ENCODE measurements around the gene MTHFD1L.

Gene MTHFD1L

DNA sequence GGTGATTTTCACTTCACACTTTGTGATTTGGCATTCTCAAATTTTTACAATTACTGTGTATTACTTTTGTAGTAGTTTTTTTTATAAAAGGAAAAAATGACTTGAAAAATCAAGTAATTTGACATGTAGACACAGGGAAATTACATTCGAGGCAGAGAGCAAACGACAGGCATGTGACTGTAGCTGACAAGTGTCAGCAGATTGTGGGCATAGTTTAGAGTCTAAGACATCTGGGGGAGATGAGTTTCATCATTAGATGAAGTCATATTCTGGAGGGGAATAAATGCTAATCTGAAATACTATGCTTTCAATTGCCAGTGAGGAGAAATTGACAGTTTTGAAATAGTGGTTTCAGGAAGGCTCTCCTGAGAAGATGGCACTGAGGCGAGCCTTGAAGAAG, 126.0 kb downstream of the MTHFD1L start:
- no peak for DNase-seq (ENCODE audit: low read depth)

DNA sequence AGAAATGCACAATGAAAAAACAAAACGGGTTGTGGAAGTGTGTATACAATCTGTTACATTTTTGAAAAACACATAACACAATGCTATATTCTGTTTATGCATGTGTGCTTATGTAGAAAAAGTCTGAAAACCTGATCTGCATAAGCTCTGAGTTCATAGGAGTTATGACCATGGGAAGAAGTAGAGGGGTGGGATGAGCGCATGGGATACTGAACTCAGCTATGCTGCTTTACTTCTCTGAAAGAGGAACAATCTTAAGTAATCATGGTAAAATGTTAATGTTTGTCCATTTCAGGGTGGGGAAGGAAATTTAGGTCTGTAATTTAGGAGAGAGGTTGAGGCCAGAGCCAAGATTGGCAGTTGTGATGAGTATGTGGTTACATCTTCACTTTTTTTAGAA, 126.8 kb downstream of the MTHFD1L start:
- no peak for DNase-seq (ENCODE audit: low read depth)

GRCh38 chr6:150992703-150993102, 127.2 kb downstream of the MTHFD1L start:
- DNase-seq (ENCODE audit: low read depth), result no peak

DNA sequence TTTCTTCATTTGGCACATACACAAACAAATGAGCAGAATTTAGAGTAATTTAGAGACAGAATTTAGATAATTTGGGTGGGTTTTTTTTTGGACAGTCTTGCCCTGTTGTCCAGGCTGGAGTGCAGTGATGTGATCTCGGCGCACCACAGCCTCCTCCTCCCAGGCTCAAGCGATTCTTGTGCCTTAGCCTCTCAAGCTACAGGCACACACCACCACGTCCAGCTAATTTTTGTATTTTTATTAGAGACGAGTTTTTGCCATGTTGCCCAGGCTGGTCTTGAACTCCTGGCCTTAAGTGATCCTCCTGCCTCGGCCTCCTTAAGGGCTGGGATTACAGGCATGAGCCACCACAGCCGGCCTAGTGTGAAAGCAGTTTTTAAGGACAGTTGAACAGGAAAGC, 127.8 kb downstream of the MTHFD1L start:
- no peak for DNase-seq (ENCODE audit: low read depth)

GRCh38 chr6:150994026-150994425, 128.5 kb downstream of the MTHFD1L start:
- DNase-seq (ENCODE audit: low read depth), result no peak

DNA sequence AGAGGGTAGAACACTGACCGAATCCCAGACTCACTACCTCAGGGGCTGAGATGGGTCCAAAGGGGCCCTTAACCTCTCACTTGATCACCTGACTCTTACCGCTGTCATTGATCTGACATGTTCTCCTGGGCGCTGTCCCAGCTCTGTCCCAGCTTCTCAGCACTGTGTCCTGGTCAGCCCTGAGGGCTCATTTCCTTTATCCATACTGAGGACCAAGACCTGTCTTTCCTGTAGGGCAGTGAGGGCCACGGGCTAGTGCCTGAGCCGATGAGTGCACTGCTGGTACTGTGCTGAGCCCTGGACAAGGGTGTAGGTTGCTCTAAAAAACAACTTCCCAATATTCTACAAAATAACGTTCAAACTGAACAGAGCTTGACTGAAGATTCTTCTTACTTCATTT, 131.5 kb downstream of the MTHFD1L start:
- DNase-seq (ENCODE audit: low read depth), result no peak

DNA sequence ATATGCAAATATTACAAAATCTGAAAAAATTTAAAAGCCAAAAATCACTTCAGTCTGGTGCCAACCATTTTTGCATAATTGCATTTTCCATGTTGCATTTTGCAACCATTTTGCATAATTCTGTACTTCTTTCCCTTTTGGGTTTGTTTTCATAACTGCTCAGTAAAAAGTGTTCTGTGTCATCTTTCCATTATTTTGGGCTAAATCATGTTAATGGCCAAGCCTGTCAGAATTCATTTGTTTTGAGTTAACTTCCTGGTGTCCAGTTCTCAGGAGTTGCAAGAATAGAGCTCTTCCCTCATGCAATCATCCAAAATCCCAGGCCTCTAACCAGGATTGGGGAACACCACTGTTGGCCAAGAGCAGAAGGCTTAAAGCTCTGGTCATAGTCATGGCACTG, 133.6 kb downstream of the MTHFD1L start:
- no peak for DNase-seq (ENCODE audit: low read depth)

DNA sequence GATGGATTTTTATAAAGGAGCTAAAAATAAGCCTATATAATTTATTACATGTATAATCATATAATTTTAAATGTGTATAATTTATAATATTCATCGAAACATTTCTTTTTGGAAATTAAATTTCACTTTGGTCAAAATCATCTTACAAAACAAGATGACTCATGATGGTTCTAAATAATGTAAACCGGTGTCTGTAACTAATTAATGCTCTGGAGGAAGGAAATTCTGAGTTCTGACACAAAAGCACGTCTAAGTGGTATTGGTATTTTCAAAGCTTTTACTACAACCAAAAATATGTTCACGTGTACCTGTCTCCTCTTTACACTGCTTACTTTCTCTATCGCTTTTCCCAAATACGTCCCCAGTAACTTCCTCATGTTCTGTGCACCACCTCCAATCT, 134.1 kb downstream of the MTHFD1L start:
- DNase-seq (ENCODE audit: low read depth), result no peak

DNA sequence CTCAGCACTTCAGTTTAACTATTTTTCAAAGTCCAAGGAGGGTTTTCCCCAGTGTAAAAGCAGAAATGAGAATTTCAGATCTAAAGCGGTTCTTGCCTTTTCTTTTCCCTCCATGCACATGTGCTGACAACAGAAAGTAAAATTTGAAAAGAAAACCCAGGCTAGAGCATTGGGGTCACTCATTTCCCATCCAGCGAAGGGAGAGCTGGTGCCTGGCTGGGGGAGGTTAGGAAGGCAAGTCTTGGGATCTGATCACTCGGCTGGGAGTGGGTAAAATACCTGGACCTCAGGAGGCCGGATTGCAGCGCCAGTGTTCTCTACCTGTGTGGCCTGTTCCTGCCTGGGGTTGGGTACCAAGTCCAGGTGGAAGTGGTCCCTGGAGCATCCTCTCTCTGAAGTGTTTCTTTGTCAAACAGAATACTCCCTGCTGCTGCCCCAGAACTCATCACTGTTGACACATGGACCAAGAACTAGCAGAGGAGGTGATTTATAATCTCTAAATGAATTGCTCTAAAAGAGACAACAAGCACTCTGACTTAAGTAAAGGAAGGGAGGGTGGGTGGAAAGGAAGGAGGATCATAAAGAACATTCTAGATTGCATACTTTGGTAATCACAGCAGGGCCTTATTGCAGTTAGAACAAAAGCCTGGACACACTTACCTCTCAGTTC, 136.0 kb downstream of the MTHFD1L start:
- DNase-seq (ENCODE audit: low read depth), result no peak

DNA sequence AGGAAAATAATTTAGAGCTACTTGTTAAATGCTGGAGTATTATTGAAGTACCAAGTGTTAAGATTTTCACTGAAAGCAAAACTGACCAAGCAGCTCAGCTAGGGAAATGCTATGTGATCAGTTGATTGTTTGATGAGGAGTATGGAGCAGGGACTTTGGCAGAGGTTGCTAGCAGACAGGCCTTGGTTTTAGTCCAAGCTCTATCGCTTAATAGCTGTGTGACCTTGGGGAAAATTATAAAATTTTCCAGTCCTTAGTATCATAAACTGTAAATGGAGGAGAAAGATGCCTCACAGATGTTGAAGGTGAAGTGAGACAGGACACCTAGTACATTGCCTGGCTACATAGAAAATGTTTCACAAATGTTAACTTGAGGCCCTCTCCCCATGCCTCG, 136.6 kb downstream of the MTHFD1L start:
- no peak for DNase-seq (ENCODE audit: low read depth)

DNA sequence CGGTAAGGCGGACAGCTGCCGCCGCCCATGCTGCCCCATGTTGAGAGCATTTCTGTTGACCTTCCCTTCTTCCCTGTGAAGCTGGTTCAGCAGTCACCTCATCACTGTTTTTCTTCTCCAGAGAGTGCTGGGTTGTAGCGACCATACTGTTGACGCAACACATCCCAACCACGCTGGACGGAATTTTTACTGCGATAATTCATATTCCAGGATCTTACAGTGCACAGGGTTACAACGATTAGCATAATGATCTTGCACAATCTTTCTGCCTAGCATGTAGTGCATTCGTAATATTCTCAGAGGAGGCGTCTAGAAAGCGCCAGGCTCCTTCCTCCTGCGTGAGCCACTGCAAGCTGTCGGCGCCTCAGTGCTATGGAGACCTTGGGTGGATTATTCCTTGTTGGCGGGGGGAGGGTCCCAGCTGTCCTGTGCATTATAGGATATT, 137.0 kb downstream of the MTHFD1L start:
- DNase-seq (ENCODE audit: low read depth), result no peak

GRCh38 chr6:151004383-151005024, 139.0 kb downstream of the MTHFD1L start:
- DNase-seq (ENCODE audit: low read depth), result peak; percentile 87

DNA sequence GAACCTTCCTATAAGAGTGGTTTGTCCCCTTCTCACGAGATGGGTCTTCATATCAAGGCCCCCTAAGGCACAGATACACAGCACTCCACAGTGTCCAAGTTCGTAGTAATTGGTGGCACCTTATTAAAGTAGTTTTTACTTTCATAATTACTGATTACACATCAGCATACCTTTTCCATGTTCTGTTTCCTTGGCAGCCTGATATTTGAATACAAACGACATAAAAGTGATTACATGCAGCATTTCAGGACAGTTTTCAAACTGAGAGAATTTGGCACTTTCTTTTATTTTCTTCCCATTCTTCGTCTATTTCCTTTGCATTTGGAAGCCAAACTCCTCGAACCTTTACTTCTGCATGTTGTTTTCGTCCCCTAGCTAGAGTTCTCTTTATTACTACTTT, 139.7 kb downstream of the MTHFD1L start:
- DNase-seq (ENCODE audit: low read depth), result no peak

DNA sequence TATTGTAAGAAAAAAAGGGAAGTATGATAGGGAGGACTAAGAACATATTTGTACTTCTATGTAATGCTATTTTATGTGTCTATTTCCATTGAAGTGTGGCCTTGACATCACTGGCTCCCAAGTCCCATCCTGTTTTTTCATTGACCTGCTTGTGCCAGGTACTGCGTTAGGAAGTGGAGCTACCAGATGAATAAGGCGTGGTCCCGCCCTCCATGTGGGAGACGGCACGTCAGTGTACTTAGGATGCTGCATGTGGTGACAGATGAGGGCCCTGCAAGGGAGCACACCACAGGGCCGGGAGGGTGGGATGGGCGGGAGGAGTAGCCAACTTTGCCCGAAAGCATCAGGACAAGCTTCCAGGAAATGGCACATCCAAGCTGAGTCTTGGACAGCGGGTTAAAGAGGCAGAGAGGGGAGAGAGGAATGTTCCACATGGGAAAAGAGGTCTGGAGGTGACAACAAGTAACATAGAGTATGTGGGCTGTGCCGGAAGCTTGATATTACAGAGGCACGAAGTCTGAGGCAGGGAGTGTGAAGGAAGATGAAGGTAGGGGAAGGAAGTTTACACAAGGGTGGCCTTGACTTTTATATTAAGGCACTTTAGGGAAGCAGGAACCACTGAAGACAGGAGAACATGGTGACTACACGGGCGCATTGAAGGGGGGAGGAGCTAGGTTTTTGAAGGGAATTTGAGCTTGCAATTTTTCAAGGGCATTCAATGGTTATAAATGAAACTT, 140.6 kb downstream of the MTHFD1L start:
- DNase-seq (ENCODE audit: low read depth), result no peak

- no peak for DNase-seq (ENCODE audit: low read depth)
These were observed 141.6 kb downstream of the MTHFD1L start for GRCh38 chr6:151007076-151007475.

GRCh38 chr6:151007922-151008321, 142.4 kb downstream of the MTHFD1L start:
- DNase-seq (ENCODE audit: low read depth), result no peak

GRCh38 chr6:151008425-151008824, 142.9 kb downstream of the MTHFD1L start:
- no peak for DNase-seq (ENCODE audit: low read depth)

DNA sequence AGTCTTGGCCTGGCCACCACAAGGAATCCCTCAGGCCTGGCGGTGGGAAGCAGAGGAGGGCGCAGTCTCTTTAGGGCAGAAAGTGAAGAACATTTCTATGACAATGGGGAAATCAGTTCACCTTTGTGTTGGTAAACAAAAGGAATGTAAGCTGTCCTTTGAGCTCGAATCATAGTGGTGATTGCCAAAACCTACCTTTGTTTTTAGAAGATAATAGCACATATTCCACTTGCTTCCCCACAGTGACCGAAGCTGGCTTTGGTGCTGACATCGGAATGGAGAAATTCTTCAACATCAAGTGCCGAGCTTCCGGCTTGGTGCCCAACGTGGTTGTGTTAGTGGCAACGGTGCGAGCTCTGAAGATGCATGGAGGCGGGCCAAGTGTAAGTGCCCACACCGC, 144.1 kb downstream of the MTHFD1L start:
- no peak for DNase-seq (ENCODE audit: low read depth)

GRCh38 chr6:151010071-151010470, 144.6 kb downstream of the MTHFD1L start:
- no peak for DNase-seq (ENCODE audit: low read depth)

DNA sequence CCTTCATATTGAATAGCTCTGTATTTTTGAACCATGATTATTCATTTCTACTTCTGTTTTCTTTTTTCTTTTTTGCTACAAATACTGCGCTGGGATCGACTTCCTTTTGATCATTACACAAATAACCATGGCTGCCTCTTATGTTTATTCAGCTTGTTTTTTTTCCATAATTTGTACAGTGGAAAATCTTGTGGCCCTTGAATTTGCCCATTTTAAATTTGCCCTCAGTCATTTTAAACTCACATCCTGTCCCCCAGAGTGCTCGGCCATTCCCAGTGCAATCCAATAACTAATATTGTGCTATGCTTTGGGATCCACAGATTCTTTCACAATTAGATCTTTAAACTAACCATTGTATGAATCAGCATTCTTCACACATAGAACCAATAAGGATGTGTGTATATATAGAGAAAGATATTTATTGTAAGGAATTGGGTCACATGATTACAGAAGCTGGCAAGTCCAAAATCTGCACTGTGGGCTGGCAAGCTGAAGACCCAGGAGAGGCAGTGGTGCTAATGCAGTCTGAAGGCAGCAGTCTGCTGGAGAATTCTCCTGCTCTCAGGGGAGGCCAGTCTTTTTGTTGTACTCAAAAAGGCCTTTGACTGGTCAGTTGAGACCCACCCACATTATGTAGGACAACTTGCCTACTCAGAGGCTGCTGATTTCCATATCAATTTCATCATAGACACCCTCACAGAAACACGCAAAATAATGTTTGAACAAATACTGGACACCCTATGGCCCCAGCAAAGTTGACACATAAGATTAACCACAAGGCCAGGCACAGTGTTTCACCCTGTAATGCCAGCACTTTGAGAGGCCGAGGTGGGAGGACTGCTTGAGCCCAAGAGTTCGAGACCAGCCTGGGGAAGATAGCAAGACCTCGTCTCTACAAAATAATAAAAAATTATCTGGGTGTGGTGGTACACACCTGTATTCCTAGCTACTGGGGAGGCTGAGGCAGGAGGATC, 147.1 kb downstream of the MTHFD1L start:
- DNase-seq (ENCODE audit: low read depth), result peak; percentile 49

GRCh38 chr6:151014404-151015100, 149.1 kb downstream of the MTHFD1L start:
- no peak for DNase-seq (ENCODE audit: low read depth)

Data from fibroblast of the conjunctiva (primary cell).